HuH-7 (cell line): ENCODE measurements around the gene SHKBP1.
"Not testable (repeated sequence)": the region's sequence is repeated elsewhere in the genome, so short reads cannot be mapped to it uniquely, and the experiment has no call there.

ENCODE experiments used
- DNase-seq: peaks from one replicate; pipeline ENCODE4 v3.0.0; 2011; ENCODE audit warnings: low spot score

SHKBP1 gene

DNA sequence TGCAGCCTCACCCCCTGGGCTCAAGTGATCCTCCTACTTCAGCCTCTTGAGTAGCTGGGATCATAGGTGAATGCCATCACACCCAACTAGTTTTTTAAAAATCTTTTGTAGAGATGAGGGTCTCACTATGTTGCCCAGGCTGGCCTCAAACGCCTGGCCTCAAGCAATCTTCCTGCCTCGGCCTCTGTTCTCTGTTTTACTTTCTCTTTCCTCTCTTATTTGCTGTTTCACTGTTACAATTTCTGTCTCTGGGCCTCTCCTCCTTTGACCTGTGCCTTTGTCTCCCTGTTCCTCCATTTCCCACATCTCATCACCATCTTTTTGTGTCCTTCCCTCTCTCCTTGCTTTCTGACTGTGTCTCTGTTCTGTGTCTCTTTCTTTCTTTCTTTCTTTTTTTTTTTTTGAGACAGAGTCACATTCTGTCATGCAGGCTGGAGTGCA lies 9.3 kb downstream of the SHKBP1 start:
- no peak for DNase-seq

DNA sequence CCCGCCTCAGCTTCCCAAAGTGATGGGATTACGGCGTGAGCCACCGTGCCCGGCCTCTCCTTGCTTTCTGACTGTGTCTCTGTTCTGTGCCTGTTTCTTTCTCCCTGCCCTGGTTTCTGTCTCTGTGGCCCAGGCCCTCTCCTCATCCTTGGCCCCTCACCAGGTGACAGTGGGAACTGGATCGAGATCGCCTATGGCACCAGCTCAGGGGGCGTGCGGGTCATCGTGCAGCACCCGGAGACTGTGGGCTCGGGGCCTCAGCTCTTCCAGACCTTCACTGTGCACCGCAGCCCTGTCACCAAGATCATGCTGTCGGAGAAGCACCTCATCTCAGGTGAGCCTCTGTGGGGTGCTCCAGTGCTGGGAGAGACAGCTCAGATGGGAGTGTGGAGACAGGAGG lies 9.9 kb downstream of the SHKBP1 start:
- DNase-seq: no peak

DNA sequence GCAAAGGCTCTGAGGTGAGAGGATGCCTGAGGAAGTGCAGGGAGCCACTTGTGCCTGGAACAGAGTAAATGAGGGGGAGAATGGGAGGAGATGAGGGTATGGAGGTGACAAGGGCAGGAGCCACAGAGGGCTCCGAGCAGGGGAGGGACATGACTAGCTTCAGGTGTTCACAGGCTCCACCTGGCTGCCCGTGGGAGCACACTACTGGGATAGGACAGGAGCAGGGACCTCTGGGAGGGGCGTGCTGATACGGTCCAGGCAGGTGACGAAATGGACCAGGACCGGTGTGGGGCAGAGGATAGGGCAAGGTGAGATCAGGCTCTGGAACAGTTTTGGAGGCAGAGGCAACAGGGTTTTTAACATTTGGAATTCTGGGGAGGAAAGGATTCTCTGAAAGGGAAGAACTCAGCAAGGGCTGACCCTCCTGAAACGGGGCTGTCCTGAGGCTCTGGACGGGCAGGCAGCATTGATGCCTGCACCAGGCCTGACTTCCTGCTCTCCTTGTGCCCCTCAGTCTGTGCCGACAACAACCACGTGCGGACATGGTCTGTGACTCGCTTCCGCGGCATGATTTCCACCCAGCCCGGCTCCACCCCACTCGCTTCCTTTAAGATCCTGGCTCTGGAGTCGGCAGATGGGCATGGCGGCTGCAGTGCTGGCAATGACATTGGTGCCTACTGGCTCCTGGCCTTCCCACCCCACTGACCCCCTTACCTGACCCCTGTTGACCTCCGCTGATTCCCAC lies 11.6 kb downstream of the SHKBP1 start:
- no peak for DNase-seq

DNA sequence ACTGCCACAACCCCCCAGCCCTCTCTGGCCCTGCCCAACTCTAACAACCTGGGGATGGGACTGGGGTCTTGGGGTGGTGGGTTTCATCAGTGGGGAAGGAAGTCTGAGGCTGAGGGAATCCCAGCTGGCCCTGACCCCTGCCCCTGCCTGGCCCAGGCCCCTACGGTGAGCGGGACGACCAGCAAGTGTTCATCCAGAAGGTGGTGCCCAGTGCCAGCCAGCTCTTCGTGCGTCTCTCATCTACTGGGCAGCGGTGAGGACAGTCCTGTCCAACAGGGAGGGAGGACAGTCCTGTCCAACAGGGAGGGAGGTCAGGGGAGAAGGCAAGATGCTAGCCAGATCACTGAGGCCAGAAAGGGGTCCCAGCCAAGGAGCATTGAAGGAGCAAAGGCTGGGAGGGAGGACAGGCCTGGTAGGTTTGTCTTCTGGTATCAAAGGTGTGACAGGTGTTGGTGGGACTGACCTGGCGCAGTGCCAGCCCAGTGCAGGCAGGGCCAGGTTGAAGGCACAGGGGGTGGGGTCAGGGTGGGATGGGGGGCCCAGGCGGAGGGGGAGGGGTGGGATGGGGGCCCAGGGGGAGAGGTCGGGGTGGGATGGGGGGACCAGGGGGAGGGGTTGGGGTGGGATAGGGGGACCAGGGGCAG lies 12.4 kb downstream of the SHKBP1 start:
- DNase-seq: no peak

- no peak for DNase-seq
Observed at GRCh38 chr19:40589591-40590429, 13.1 kb downstream of the SHKBP1 start.

DNA sequence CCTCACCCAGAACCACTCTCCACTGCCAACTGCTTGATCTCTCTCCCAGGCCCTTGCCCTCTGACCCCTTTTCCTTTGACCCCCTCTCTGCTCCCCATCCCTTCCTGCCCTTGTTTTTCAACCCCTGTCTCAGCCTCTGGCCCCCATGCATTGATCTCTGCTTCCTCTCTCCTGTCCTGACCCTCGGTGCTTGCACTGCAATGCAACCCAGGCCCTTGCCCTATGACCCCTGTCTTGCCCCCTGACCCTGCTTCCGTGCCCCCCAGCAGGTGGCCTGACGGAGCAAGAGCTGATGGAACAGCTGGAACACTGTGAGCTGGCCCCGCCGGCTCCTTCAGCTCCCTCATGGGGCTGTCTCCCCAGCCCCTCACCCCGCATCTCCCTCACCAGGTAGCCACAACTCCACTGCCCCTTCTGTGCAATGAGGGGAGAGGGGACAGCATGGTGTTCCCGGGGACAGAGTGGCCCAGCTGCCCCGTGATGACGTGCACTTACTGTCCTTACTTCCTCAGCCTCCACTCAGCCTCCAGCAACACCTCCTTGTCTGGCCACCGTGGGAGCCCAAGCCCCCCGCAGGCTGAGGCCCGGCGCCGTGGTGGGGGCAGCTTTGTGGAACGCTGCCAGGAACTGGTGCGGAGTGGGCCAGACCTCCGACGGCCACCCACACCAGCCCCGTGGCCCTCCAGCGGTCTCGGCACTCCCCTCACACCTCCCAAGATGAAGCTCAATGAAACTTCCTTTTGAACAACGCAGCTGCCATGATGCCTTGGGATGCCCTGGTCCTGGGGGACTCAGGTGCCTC lies 14.0 kb downstream of the SHKBP1 start:
- no peak for DNase-seq

DNA sequence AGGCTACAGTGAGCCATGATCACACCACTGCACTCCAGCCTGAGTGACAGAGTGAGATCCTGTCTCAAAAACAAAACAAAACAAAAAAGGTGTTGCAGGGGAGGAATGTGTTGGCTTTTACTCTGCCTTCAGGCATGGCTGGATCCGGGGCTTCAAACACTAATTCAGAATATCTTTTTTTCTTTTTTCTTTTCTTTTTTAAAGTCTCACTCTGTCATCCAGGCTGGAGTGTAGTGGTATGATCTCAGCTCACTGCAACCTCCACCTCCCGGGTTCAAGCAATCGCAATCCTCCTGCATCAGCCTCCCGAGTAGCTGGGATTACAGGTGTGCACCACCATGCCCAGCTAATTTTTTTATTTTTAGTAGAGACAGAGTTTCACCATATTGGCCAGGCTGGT lies 15.1 kb downstream of the SHKBP1 start:
- not testable (repeated sequence) for DNase-seq

- DNase-seq: no peak
Observed at GRCh38 chr19:40592170-40592569, 15.5 kb downstream of the SHKBP1 start.

GRCh38 chr19:40594255-40594654 lies 17.6 kb downstream of the SHKBP1 start:
- no peak for DNase-seq

- DNase-seq: no peak
Observed at GRCh38 chr19:40594657-40595091, 18.0 kb downstream of the SHKBP1 start.

DNA sequence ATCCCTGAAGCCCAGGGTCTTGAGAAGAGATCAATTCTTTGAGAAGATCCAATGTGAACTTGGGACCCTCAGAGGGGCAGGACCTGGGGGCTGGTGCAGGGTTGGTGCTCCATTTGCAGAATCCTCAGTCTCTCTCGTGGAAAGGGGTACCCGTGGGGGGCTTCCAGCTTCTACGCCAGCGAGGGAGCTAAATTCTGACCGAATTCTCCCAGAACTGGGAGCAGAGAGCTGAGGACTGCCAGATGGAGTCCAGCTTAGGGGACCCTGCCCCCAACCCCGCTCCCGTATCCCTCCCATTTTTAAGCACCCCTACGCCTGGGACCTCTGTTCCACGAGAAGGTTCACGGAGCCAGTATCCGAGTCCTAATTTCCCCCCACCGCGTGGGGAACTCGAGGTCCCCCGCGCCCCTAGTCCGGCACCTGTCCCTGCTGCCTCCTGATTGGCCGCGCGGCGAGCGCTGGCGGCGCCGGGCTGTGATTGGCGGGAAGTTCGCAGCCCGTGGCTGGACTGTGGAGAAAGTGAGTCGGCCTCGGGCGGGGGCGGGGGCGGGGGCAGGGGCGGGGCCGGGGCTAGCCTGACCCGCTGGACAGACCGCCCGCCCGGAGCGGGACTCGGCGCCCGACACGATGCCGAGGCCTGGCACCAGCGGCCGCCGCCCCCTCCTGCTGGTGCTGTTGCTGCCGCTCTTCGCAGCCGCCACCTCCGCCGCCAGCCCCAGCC lies 20.1 kb downstream of the SHKBP1 start:
- peak; percentile 79 for DNase-seq

DNA sequence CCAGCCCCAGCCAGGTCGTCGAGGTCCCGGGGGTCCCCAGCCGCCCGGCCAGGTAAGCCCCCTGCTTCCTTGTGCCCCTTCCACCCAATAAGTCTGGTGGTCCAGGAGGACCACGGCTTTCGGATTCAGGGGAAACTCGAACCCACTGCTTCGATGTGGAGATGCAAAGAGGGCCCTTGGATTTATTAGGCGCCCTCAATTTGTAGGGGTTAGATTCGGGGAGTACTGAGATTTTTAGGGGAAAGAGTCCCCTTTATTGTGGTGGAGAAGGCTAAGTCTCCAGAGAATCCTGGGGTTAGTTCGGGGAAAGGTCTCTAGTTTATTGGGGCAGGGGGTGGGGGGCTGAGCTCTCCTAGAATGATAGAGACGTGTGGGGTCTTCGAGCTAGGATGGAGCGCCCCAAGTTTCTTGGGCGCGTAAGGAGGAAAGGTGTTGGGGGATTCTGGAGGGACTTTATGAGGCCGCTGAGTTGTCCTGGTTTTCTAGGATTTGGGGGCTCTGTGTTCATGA lies 20.7 kb downstream of the SHKBP1 start:
- no peak for DNase-seq

- peak; percentile 99 for DNase-seq
Observed at GRCh38 chr19:40598121-40598917, 21.6 kb downstream of the SHKBP1 start.

GRCh38 chr19:40598918-40599307 lies 22.2 kb downstream of the SHKBP1 start:
- DNase-seq: no peak

GRCh38 chr19:40599331-40599901 lies 22.7 kb downstream of the SHKBP1 start:
- no peak for DNase-seq

- DNase-seq: no peak
Observed at GRCh38 chr19:40599902-40600569, 23.4 kb downstream of the SHKBP1 start.

- DNase-seq: no peak
Observed at GRCh38 chr19:40600570-40601133, 24.0 kb downstream of the SHKBP1 start.

- DNase-seq: no peak
Observed at GRCh38 chr19:40601134-40601974, 24.7 kb downstream of the SHKBP1 start, which contains the start of gene LTBP4. Gene LTBP4, plus strand, starts transcription at chr19:40601369. Its CDS starts 19 bp downstream, at chr19:40601388.
